ENCODE data around the gene HMGCS1. TPM values are rescaled to one million over a fixed set of nuclear protein-coding genes. Genes with fewer than 3 reads are reported as not detected.

Gene HMGCS1
- polyA plus RNA-seq, 1 donor from 2014 or later, result 498 TPM

DNA sequence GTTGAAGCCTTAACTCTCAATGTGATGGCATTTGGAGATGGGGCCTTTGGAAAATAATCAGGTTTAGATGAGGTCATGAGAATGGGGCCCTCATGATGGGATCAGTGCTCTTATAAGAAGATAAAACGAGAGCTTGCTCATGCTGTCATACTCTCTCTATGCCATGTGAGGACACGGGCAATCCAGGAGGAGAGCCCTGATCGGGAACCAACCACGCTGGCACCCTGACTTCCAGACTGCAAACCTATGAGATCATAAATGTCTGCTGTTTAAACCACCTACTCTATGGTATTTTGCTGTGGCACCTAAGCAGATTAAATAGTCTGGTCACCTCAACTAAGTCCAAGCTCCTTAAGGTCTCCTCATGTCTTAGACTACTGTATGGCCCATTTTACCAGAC is 10.0 kb downstream of the HMGCS1 start:
- Histone ChIP-seq H3K9me2 (ENCODE audit: insufficient read depth, low read length) (no peaks in the 10 kb centered on the region), H3K4me3 (ENCODE audit: low read length) (peak overlapping the region; percentile 26), H3K36me3 (ENCODE audit: insufficient read depth, low read length) (peaks cover 20% of the 10 kb centered on the region), H3K9ac (ENCODE audit: low read length) (no peak overlapping the region), H2AFZ (ENCODE audit: low read depth, low read length) (no peak overlapping the region), H3F3A (ENCODE audit: insufficient read depth, low read length, poor library complexity, severe bottlenecking) (peaks cover 6% of the 10 kb centered on the region), H3K27ac (ENCODE audit: low read length) (no peak overlapping the region), H4K20me1 (ENCODE audit: insufficient read depth) (peaks cover 37% of the 10 kb centered on the region), H3K9me3 (ENCODE audit: low read length) (no peaks in the 10 kb centered on the region), H3K79me2 (replicated peaks; ENCODE audit: insufficient read depth, low read length) (peaks cover 98% of the 10 kb centered on the region), H3K4me2 (ENCODE audit: low read length) (no peak overlapping the region), H3K27me3 (ENCODE audit: insufficient read depth, low read depth, low read length) (no peaks in the 10 kb centered on the region)
- TF ChIP-seq TAF1 (IDR thresholded peaks at IDR 0.05; ENCODE audit: low read depth), result no peak
- TF ChIP-seq MXI1 (conservative IDR thresholded peaks at IDR 0.05; ENCODE audit: poor library complexity, severe bottlenecking), result no peak
- no peak for TF ChIP-seq SMC3 (conservative IDR thresholded peaks at IDR 0.05; ENCODE audit: poor library complexity)
- no peak for TF ChIP-seq RAD21 (conservative IDR thresholded peaks at IDR 0.05)
- no peak for TF ChIP-seq EP300 (conservative IDR thresholded peaks at IDR 0.05; ENCODE audit: poor library complexity, severe bottlenecking)
- TF ChIP-seq, protein P1, sequence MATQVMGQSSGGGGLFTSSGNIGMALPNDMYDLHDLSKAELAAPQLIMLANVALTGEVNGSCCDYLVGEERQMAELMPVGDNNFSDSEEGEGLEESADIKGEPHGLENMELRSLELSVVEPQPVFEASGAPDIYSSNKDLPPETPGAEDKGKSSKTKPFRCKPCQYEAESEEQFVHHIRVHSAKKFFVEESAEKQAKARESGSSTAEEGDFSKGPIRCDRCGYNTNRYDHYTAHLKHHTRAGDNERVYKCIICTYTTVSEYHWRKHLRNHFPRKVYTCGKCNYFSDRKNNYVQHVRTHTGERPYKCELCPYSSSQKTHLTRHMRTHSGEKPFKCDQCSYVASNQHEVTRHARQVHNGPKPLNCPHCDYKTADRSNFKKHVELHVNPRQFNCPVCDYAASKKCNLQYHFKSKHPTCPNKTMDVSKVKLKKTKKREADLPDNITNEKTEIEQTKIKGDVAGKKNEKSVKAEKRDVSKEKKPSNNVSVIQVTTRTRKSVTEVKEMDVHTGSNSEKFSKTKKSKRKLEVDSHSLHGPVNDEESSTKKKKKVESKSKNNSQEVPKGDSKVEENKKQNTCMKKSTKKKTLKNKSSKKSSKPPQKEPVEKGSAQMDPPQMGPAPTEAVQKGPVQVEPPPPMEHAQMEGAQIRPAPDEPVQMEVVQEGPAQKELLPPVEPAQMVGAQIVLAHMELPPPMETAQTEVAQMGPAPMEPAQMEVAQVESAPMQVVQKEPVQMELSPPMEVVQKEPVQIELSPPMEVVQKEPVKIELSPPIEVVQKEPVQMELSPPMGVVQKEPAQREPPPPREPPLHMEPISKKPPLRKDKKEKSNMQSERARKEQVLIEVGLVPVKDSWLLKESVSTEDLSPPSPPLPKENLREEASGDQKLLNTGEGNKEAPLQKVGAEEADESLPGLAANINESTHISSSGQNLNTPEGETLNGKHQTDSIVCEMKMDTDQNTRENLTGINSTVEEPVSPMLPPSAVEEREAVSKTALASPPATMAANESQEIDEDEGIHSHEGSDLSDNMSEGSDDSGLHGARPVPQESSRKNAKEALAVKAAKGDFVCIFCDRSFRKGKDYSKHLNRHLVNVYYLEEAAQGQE (IDR thresholded peaks at IDR 0.05; ENCODE audit: borderline replicate concordance), result no peak
- TF ChIP-seq POLR2AphosphoS5 (IDR thresholded peaks at IDR 0.05), result no peak
- TF ChIP-seq, protein P2, sequence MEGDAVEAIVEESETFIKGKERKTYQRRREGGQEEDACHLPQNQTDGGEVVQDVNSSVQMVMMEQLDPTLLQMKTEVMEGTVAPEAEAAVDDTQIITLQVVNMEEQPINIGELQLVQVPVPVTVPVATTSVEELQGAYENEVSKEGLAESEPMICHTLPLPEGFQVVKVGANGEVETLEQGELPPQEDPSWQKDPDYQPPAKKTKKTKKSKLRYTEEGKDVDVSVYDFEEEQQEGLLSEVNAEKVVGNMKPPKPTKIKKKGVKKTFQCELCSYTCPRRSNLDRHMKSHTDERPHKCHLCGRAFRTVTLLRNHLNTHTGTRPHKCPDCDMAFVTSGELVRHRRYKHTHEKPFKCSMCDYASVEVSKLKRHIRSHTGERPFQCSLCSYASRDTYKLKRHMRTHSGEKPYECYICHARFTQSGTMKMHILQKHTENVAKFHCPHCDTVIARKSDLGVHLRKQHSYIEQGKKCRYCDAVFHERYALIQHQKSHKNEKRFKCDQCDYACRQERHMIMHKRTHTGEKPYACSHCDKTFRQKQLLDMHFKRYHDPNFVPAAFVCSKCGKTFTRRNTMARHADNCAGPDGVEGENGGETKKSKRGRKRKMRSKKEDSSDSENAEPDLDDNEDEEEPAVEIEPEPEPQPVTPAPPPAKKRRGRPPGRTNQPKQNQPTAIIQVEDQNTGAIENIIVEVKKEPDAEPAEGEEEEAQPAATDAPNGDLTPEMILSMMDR (IDR thresholded peaks at IDR 0.05; ENCODE audit: poor library complexity, severe bottlenecking), result no peak
- TF ChIP-seq EZH2 (IDR thresholded peaks at IDR 0.05; ENCODE audit: borderline replicate concordance, insufficient read depth, low read length, poor library complexity, severe bottlenecking), result no peak

DNA sequence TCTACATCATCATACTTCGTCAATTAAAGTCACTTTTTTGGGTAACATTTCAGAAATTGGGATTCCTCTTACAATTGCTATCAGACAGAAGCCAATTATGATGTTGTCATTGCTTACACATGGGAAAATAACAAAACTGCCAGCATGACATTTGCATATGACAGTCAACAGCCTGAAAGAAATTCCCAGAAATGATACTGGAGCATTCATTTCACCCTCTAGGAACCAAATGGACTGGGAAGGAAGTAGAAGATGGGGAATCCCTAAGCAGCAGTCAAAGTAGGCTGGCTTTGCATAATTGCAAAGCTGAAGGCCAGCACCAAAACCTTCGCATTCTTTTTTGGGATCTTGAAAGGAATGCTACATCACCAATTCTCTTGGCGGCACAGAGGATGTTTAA is 10.7 kb downstream of the HMGCS1 start:
- H4K20me1 ChIP-seq (ENCODE audit: insufficient read depth), result peaks cover 39% of the 10 kb centered on the region
- H3K9me3 ChIP-seq (ENCODE audit: low read length), result no peaks in the 10 kb centered on the region
- H3K36me3 ChIP-seq (ENCODE audit: insufficient read depth, low read length), result peaks cover 26% of the 10 kb centered on the region
- no peaks in the 10 kb centered on the region for H3K9me2 ChIP-seq (ENCODE audit: insufficient read depth, low read length)
- H3K9ac ChIP-seq (ENCODE audit: low read length), result no peak overlapping the region
- no peak overlapping the region for H3K4me2 ChIP-seq (ENCODE audit: low read length)
- H3K27ac ChIP-seq (ENCODE audit: low read length), result no peak overlapping the region
- no peaks in the 10 kb centered on the region for H3K27me3 ChIP-seq (ENCODE audit: insufficient read depth, low read depth, low read length)
- H3K79me2 ChIP-seq (replicated peaks; ENCODE audit: insufficient read depth, low read length), result peaks cover 97% of the 10 kb centered on the region
- peak overlapping the region; percentile 23 for H3K4me3 ChIP-seq (ENCODE audit: low read length)
- TF ChIP-seq, protein P1 (IDR thresholded peaks at IDR 0.05; ENCODE audit: borderline replicate concordance), result no peak
- no peak for TF ChIP-seq SMC3 (conservative IDR thresholded peaks at IDR 0.05; ENCODE audit: poor library complexity)
- no peak for TF ChIP-seq RAD21 (conservative IDR thresholded peaks at IDR 0.05)
- TF ChIP-seq EZH2 (IDR thresholded peaks at IDR 0.05; ENCODE audit: borderline replicate concordance, insufficient read depth, low read length, poor library complexity, severe bottlenecking), result no peak
- no peak for TF ChIP-seq TAF1 (IDR thresholded peaks at IDR 0.05; ENCODE audit: low read depth)
- TF ChIP-seq MXI1 (conservative IDR thresholded peaks at IDR 0.05; ENCODE audit: poor library complexity, severe bottlenecking), result no peak
- TF ChIP-seq, protein P2 (IDR thresholded peaks at IDR 0.05; ENCODE audit: poor library complexity, severe bottlenecking), result no peak
- TF ChIP-seq EP300 (conservative IDR thresholded peaks at IDR 0.05; ENCODE audit: poor library complexity, severe bottlenecking), result no peak
- no peak for TF ChIP-seq POLR2AphosphoS5 (IDR thresholded peaks at IDR 0.05)
- H3F3A ChIP-seq (ENCODE audit: insufficient read depth, low read length, poor library complexity, severe bottlenecking), result peaks cover 6% of the 10 kb centered on the region
- no peak overlapping the region for H2AFZ ChIP-seq (ENCODE audit: low read depth, low read length)

Measured in neural cell (in vitro differentiated cells).